Measurements from ENCODE around the gene DPPA3.
"Not testable (repeated sequence)": the region's sequence is repeated elsewhere in the genome, so short reads cannot be mapped to it uniquely, and the experiment has no call there.

The DPPA3 gene

GRCh38 chr12:7729746-7730145 lies 18.5 kb downstream of the DPPA3 start:
- no peak for DNase-seq (ENCODE audit: low read depth)
- TF ChIP-seq, protein P1, sequence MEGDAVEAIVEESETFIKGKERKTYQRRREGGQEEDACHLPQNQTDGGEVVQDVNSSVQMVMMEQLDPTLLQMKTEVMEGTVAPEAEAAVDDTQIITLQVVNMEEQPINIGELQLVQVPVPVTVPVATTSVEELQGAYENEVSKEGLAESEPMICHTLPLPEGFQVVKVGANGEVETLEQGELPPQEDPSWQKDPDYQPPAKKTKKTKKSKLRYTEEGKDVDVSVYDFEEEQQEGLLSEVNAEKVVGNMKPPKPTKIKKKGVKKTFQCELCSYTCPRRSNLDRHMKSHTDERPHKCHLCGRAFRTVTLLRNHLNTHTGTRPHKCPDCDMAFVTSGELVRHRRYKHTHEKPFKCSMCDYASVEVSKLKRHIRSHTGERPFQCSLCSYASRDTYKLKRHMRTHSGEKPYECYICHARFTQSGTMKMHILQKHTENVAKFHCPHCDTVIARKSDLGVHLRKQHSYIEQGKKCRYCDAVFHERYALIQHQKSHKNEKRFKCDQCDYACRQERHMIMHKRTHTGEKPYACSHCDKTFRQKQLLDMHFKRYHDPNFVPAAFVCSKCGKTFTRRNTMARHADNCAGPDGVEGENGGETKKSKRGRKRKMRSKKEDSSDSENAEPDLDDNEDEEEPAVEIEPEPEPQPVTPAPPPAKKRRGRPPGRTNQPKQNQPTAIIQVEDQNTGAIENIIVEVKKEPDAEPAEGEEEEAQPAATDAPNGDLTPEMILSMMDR (conservative IDR thresholded peaks at IDR 0.05; ENCODE audit: low read depth, low read length): no peak
- H3K4me3 ChIP-seq (ENCODE audit: low read length): no peak overlapping the region

GRCh38 chr12:7730984-7731383 lies 19.8 kb downstream of the DPPA3 start:
- not testable (repeated sequence) for DNase-seq (ENCODE audit: low read depth); H3K4me3 ChIP-seq (ENCODE audit: low read length)

DNA sequence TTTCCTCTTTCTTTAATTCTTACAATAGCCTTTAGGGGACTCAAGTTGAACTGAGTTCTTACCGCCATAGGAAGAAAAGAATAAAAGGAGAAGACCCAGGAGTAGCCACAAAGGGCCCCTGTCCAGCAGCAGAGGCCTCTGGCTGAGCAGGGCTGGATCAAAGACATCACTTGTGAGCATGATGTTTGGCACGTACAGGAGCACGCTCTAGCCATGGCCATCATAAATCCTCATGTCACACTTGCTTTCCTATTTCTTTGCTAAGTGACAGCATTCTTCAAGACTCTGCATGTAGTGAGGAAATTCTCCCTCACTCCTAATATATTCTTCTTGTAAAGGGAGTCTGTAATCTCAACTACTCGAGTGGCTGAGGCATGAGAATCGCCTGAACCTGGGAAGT lies 20.3 kb downstream of the DPPA3 start:
- H3K4me3 ChIP-seq (ENCODE audit: low read length): no peak overlapping the region
- no peak for DNase-seq (ENCODE audit: low read depth)
- TF ChIP-seq, protein P1 (conservative IDR thresholded peaks at IDR 0.05; ENCODE audit: low read depth, low read length): no peak

GRCh38 chr12:7732993-7733392 lies 21.8 kb downstream of the DPPA3 start:
- no peak for DNase-seq (ENCODE audit: low read depth)
- H3K4me3 ChIP-seq (ENCODE audit: low read length): no peak overlapping the region
- TF ChIP-seq, protein P1 (conservative IDR thresholded peaks at IDR 0.05; ENCODE audit: low read depth, low read length): no peak

- no peak within 1 kb of the TSS for H3K4me3 ChIP-seq (ENCODE audit: low read length)
- no peak for DNase-seq (ENCODE audit: low read depth)
- TF ChIP-seq, protein P1 (conservative IDR thresholded peaks at IDR 0.05; ENCODE audit: low read depth, low read length): no peak
Observed at GRCh38 chr12:7747246-7747645, 36.0 kb downstream of the DPPA3 start, which contains the start of gene CLEC4C. Gene CLEC4C, minus strand, starts transcription at chr12:7747375. Its CDS starts 27 bp downstream, at chr12:7747348.

GRCh38 chr12:7748852-7749251 lies 37.6 kb downstream of the DPPA3 start:
- no peak overlapping the region for H3K4me3 ChIP-seq (ENCODE audit: low read length)
- no peak for DNase-seq (ENCODE audit: low read depth)
- TF ChIP-seq, protein P1 (conservative IDR thresholded peaks at IDR 0.05; ENCODE audit: low read depth, low read length): no peak

GRCh38 chr12:7749442-7749841 lies 38.2 kb downstream of the DPPA3 start:
- TF ChIP-seq, protein P1 (conservative IDR thresholded peaks at IDR 0.05; ENCODE audit: low read depth, low read length): no peak
- no peak for DNase-seq (ENCODE audit: low read depth)
- H3K4me3 ChIP-seq (ENCODE audit: low read length): no peak overlapping the region

GRCh38 chr12:7750350-7750749 lies 39.1 kb downstream of the DPPA3 start:
- no peak for DNase-seq (ENCODE audit: low read depth)
- TF ChIP-seq, protein P1 (conservative IDR thresholded peaks at IDR 0.05; ENCODE audit: low read depth, low read length): no peak
- H3K4me3 ChIP-seq (ENCODE audit: low read length): no peak overlapping the region

All from retinal pigment epithelial cell (primary cell).